ENCODE results near the gene ELL. TPM values are rescaled to one million over a fixed set of nuclear protein-coding genes. Genes with fewer than 3 reads are reported as not detected.
A peak's percentile ranks its signal among the peaks of the same experiment; 100 is the strongest.
"Not testable (repeated sequence)": the region's sequence is repeated elsewhere in the genome, so short reads cannot be mapped to it uniquely, and the experiment has no call there.

The ELL gene
- total RNA-seq, 1 experiment from 2014 or later = 15.9 TPM

GRCh38 chr19:18533058-18533457, 11.2 kb upstream of the ELL start:
- no peak for DNase-seq (ENCODE audit: low spot score)

GRCh38 chr19:18532168-18532890, 10.5 kb upstream of the ELL start:
- no peak for DNase-seq (ENCODE audit: low spot score)
- in situ Hi-C loops (cut with HindIII; ENCODE audit: low sequenced_read_pairs) = no loop called here

More at GRCh38 chr19:18533058-18533457, 11.2 kb upstream of the ELL start:
- in situ Hi-C loops (cut with HindIII; ENCODE audit: low sequenced_read_pairs) = no loop called here

DNA sequence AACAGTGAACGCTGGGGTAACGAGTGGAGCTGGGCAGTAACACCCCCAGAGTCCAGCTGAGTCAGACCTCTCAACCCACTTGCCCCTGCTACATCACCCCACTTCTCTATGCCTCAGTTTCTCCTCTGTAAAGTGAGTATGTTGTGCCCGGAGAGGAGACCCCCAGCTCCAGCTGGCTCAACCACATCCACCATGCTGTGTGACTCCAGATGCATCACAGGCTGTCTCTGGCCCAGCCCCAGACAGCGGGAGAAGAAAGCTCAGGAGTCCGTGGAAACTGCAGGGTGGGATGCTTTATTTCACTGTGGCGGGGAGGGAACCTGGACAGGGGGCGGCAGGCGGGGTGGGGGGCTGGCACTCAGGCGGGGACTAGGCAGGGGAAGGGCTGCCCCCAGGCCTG, 9.6 kb upstream of the ELL start:
- in situ Hi-C loops (cut with HindIII; ENCODE audit: low sequenced_read_pairs) = no loop called here
- no peak for DNase-seq (ENCODE audit: low spot score)

GRCh38 chr19:18529782-18530181, 7.9 kb upstream of the ELL start:
- no peak for DNase-seq (ENCODE audit: low spot score)
- in situ Hi-C loops (cut with HindIII; ENCODE audit: low sequenced_read_pairs) = no loop called here

DNA sequence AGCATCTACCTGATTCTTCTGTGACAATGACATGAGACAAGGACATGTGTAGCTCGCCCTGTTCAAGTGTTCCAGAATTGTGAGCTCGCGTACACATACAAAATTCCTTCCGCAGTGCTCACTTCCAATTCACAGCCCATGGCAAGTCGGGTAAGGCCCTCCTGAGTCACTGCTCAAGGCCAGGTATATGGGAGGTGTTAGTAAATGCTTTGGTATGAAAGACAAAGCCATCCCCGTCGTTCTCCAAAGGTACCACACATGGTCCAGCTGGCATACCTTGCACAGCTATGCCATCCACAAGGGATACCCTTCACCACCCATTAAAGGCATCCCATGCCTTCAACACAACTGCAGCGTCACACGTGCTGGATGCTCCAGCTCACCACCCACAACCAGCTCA, 4.4 kb upstream of the ELL start:
- in situ Hi-C loops (cut with HindIII; ENCODE audit: low sequenced_read_pairs) = no loop called here
- no peak for DNase-seq (ENCODE audit: low spot score)

GRCh38 chr19:18523841-18524240, 2.0 kb upstream of the ELL start:
- DNase-seq (ENCODE audit: low spot score) = no peak
- in situ Hi-C loops (cut with HindIII; ENCODE audit: low sequenced_read_pairs) = no loop called here

- DNase-seq (ENCODE audit: low spot score); in situ Hi-C loops (cut with HindIII; ENCODE audit: low sequenced_read_pairs): not testable (repeated sequence)
These were observed 1.1 kb upstream of the ELL start for GRCh38 chr19:18522862-18523440.

GRCh38 chr19:18522124-18522861, 423 bp upstream of the ELL start:
- in situ Hi-C loops (cut with HindIII; ENCODE audit: low sequenced_read_pairs) = no loop called here
- peak; percentile 100 for DNase-seq (ENCODE audit: low spot score)

GRCh38 chr19:18520848-18521691, 800 bp downstream of the ELL start:
- no peak for DNase-seq (ENCODE audit: low spot score)
- in situ Hi-C loops (cut with HindIII; ENCODE audit: low sequenced_read_pairs) = no loop called here

DNA sequence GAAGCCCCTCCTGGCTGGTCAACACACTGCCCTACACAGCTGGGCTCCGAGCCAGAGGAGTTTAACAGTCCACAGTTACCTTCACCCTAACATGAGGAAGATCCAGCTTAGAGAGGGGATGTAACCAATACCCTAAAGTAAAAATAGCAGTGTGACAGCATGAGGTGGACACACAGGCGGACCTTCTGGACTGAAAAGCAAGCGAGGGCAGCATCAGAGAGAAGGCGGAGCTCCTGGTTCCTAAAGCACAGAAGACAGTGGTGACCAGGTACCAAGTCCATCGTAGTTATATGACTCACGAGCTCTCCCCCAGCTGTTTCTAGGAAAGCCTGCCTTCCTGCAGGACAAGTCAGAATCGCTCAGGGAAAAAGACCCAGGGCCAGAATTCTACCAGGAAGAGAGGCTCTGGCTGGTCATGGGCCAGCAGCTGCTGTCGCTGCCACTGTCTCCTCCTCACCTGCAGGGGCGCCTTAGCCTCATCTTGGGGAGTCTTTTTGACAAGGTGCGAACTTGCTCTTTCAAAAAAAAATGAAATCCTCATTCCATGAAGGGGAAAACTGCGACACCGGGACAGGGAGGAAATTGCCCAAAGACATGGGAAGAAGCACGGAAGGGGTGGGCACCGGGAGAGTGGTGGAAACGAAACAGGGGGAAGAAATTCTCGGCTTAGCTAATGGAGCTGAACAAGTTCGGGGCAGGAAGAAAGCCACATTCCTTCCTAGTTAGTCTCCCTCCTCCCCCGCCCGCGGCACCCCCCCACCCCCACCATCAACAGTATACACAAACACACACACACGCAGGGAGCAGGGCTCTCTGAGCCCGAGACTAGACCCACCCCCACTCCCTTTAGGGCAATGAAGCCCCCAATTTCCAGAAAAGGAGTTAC, 1.7 kb downstream of the ELL start:
- DNase-seq (ENCODE audit: low spot score) = peak; percentile 81
- in situ Hi-C loops (cut with HindIII; ENCODE audit: low sequenced_read_pairs) = no loop called here

DNA sequence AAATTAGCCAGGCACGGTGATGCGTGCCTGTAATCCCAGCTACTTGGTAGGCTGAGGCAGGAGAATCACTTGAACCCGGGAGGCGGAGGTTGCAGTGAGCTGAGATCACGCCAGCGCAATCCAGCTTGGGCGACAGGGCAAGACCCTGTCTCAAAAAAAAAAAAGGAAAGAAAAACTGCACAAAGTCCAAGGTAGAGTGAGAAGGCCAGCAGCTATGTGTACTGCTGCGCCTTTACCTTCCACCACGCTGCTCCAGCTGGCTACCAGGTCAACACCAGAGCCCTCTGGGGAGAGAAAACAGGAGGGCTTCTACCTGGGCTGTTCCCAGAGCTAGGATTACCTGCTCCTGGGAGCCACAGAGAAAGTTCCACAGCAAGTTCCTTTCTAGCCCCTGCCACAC, 3.2 kb downstream of the ELL start:
- DNase-seq (ENCODE audit: low spot score) = no peak
- in situ Hi-C loops (cut with HindIII; ENCODE audit: low sequenced_read_pairs) = no loop called here

GRCh38 chr19:18517606-18518005, 4.3 kb downstream of the ELL start:
- in situ Hi-C loops (cut with HindIII; ENCODE audit: low sequenced_read_pairs) = no loop called here
- DNase-seq (ENCODE audit: low spot score) = no peak

DNA sequence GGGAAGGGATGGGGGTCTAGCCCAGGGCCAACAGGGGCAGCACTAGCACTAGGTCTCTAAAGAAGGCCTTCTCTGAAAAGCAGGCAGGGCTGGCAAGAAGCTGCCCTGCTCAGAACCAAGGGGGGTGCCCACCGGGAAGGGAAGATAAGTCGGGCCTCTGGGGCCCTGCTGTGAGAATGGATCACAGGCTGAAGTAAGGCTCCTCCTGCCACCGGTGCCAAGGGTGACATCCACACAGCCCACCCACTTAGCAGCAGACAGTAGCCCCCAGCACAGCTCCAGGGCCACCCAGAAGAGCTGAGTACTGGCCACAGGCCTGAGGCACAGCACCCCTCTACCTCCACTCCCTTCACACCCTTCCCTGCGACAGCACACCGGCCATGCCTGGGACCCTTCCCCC, 5.9 kb downstream of the ELL start:
- in situ Hi-C loops (cut with HindIII; ENCODE audit: low sequenced_read_pairs) = no loop called here
- no peak for DNase-seq (ENCODE audit: low spot score)

DNA sequence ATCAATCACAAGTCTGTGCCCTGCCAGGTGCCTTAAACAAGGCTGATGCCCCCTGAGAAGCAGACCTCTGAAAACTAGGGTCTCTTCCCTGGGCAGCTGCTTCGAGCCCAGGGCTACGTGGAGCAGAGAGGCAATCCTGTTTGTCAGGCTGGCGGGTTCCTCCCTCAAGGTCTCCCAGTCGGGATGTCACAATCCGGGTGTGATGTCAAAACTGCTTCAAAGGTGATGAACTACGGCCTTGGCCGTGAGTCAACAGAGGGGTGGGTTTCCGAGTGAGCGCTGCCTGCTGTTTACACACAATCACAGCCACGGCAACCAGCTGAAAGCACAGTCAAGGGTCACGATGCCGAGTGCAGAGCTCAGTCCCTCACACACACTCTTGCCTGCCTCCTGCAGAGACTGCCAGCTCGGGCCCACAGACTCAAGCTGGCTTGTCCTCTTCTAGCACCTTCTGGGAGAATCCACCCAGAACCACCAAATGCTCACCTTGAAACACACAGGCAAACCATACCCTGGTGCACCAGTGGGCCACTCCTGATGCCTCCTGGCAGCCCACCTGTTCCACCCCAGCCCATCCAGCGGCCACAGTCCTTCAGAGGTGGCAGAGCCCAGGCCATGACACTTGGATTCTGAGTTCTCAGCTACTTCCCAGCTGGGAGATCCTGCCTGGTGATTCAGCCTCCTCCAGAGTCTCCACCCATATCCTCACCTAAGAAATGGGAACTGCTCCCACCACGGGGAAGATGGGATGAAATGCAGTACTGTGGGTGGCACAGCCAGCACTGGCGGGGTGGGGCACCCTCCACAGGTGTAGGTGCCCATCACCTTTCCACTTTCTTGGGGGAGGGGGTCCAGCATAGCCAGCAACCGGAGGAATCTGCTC, 6.8 kb downstream of the ELL start:
- in situ Hi-C loops (cut with HindIII; ENCODE audit: low sequenced_read_pairs) = no loop called here
- no peak for DNase-seq (ENCODE audit: low spot score)

DNA sequence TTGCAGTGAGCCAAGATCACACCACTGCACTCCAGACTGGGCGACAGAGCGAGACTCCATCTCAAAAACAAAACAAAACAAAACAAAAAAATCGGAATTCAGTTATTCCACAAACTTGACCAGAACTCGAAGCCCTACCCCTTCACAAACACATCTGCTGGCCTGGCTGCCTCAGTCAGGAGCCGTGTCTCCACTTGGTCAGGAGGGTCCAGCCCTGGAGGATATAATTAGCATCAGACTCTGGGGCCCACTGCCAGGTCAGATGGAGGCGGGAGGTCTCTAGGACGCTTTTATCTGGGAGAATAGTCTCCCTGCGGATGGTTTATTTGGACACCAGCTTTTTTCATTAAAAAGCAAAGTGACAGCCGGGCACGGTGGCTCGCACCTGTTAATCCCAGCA, 8.0 kb downstream of the ELL start:
- DNase-seq (ENCODE audit: low spot score) = peak; percentile 72
- in situ Hi-C loops (cut with HindIII; ENCODE audit: low sequenced_read_pairs) = no loop called here

DNA sequence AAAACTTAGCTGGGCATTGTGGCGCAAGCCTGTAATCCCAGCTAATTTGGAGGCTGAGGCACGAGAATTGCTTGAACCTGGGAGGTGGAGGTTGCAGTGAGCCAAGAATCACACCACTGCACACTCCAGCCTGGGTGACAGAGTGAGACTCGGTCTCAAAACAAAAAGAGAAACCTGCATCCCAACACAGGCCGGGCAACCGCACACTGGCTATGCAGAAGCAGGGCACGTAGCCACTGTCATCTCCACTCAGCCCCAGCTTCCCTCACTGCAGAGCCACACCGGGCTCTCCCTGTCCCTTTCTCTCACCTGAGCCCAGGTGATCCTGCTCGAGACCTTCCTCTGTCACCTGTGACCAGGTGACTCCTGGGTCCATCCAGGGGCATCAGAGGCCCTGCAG, 11.7 kb downstream of the ELL start:
- DNase-seq (ENCODE audit: low spot score) = no peak
- in situ Hi-C loops (cut with HindIII; ENCODE audit: low sequenced_read_pairs) = no loop called here

DNA sequence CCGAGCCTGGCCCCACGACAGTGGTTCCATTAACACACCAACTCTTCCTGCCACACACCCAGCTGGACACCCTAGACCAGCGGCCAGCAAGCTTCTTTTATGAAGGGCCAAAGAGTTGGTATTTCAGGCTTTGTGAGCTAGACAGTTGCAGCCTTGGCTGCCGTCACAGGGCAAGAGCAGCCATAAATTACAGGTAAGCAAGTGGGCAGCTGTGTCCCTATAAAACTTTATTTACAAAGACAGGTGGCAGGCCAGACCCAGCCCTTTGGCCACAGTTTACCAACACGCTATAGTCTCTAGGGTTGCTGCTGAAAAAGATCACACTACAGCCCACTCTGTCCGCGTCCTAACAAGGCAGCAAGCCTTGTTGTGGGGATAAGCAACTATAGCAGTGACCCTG, 13.3 kb downstream of the ELL start:
- DNase-seq (ENCODE audit: low spot score) = no peak
- in situ Hi-C loops (cut with HindIII; ENCODE audit: low sequenced_read_pairs) = no loop called here
